KMS-11 (cell line): ENCODE results near the gene TTLL11.

ENCODE experiments used
- H2AFZ ChIP-seq: fragments of 200-600 bp; sonication (generic); 2 replicates; pipeline ENCODE4 v1.6.1; 2016; ENCODE audit warnings: antibody characterized with exemption, mixed run types, low read depth
- H3K27ac ChIP-seq: fragments of 200-600 bp; sonication (generic); 2 replicates; pipeline ENCODE4 v1.6.1; 2016; ENCODE audit warnings: mild to moderate bottlenecking, mixed run types
- H3K27me3 ChIP-seq: fragments of 200-600 bp; sonication (generic); 2 replicates; pipeline ENCODE4 v1.6.1; 2017; ENCODE audit warnings: mild to moderate bottlenecking, low read depth, mixed run types, moderate library complexity; ENCODE audit not compliant: insufficient read depth
- H3K36me3 ChIP-seq: fragments of 200-600 bp; sonication (generic); 2 replicates; pipeline ENCODE4 v1.6.1; 2017; ENCODE audit warnings: mild to moderate bottlenecking, mixed run types; ENCODE audit not compliant: insufficient read depth
- H3K4me1 ChIP-seq: fragments of 200-600 bp; sonication (generic); 2 replicates; pipeline ENCODE4 v1.6.1; 2016; ENCODE audit warnings: mild to moderate bottlenecking, low read depth, mixed run types; ENCODE audit not compliant: poor library complexity, severe bottlenecking
- H3K4me2 ChIP-seq: fragments of 200-600 bp; sonication (generic); 2 replicates; pipeline ENCODE4 v1.7.0; 2016; ENCODE audit warnings: mild to moderate bottlenecking, mixed run types
- H3K4me3 ChIP-seq: fragments of 200-600 bp; sonication (generic); IDR thresholded peaks from 2 replicates; pipeline ENCODE4 v1.6.1; 2017; ENCODE audit warnings: low read depth, low read length, mixed read lengths; ENCODE audit not compliant: insufficient read depth
- H3K79me2 ChIP-seq: fragments of 200-600 bp; sonication (generic); 2 replicates; pipeline ENCODE4 v1.6.1; 2016; ENCODE audit warnings: low read depth, mixed run types; ENCODE audit not compliant: insufficient read depth
- H3K9ac ChIP-seq: fragments of 200-600 bp; sonication (generic); 2 replicates; pipeline ENCODE4 v1.6.1; 2016; ENCODE audit warnings: mild to moderate bottlenecking, mixed run types
- H4K20me1 ChIP-seq: fragments of 200-600 bp; sonication (generic); 2 replicates; pipeline ENCODE4 v1.6.1; 2016; ENCODE audit warnings: mild to moderate bottlenecking, mixed run types; ENCODE audit not compliant: insufficient read depth
- CTCF ChIP-seq: fragments of 200-600 bp; sonication (generic); conservative IDR thresholded peaks from 2 replicates; pipeline ENCODE4 v1.6.1; 2017; ENCODE audit warnings: low read depth, mild to moderate bottlenecking, antibody characterized with exemption, low read length, moderate library complexity, mixed read lengths

TTLL11 gene

GRCh38 chr9:121906074-121906870, 186.8 kb downstream of the TTLL11 start:
- no peak overlapping the region for H3K4me2 ChIP-seq
- H4K20me1 ChIP-seq: no peaks in the 10 kb centered on the region
- H3K9ac ChIP-seq: no peak overlapping the region
- H2AFZ ChIP-seq: no peak overlapping the region
- H3K27me3 ChIP-seq: no peaks in the 10 kb centered on the region
- H3K4me1 ChIP-seq: no peaks in the 10 kb centered on the region
- no peak for TF ChIP-seq CTCF
- no peaks in the 10 kb centered on the region for H3K79me2 ChIP-seq
- H3K4me3 ChIP-seq: no peak overlapping the region
- H3K27ac ChIP-seq: no peak overlapping the region
- no peaks in the 10 kb centered on the region for H3K36me3 ChIP-seq

DNA sequence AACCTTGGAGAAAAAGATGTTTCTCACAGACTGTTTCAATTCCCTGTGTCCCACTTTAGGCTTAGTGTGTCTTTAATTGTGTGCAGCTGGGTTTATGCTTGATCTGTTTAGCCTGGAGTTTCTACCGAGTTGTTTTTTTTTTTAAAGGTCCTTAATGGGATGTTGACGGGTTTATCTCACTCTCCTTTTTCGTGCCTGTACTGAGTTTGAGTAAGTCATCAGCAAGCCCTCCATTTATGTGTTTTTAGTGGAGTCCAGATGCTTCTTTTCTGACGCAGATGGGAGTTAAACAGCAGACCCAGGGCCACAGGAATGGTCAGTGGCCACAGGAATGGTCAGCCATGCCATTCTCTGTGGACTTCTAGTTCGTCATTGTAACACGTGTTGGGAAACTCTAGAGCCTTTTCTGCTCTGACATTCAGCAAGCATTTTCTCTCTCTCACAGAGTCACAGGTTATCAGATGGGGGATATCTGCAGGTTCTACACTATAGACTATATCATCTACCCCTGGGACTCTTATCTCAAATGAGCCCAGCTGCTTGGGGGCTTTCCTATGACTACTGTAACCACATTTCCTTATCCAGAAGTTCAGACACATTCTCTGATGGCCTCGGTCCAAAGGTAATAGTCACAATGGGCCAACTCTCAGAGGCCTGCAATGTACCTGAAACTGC, 190.5 kb downstream of the TTLL11 start:
- no peak overlapping the region for H3K27ac ChIP-seq
- H3K4me2 ChIP-seq: no peak overlapping the region
- H3K4me1 ChIP-seq: no peaks in the 10 kb centered on the region
- H3K9ac ChIP-seq: no peak overlapping the region
- H3K79me2 ChIP-seq: no peaks in the 10 kb centered on the region
- no peak overlapping the region for H2AFZ ChIP-seq
- no peaks in the 10 kb centered on the region for H4K20me1 ChIP-seq
- no peaks in the 10 kb centered on the region for H3K27me3 ChIP-seq
- no peaks in the 10 kb centered on the region for H3K36me3 ChIP-seq
- TF ChIP-seq CTCF: no peak
- no peak overlapping the region for H3K4me3 ChIP-seq

DNA sequence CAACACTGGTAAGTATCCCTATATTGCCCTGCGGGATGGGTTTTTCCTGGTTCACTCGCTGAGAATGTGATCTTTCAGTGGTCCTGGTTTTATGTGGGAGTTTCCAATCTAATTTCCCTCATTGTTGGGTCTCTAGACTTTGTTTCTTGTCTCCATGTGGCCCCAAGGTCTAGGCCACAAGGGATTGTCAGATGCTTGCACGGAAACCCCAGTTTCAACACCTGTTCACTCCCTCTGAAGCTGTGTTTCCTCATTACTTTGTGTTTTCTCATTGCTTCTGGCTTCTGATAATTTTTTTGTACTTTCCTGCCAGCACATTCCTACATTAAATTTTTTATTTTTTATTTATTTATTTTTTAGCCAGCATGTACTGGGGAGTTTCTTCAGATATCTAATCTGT, 191.5 kb downstream of the TTLL11 start:
- Histone ChIP-seq H2AFZ (no peak overlapping the region), H3K4me1 (no peaks in the 10 kb centered on the region), H3K27ac (no peak overlapping the region), H3K27me3 (no peaks in the 10 kb centered on the region), H3K4me2 (no peak overlapping the region), H3K79me2 (no peaks in the 10 kb centered on the region), H3K4me3 (no peak overlapping the region), H3K9ac (no peak overlapping the region), H4K20me1 (no peaks in the 10 kb centered on the region), H3K36me3 (no peaks in the 10 kb centered on the region)
- TF ChIP-seq CTCF: no peak

DNA sequence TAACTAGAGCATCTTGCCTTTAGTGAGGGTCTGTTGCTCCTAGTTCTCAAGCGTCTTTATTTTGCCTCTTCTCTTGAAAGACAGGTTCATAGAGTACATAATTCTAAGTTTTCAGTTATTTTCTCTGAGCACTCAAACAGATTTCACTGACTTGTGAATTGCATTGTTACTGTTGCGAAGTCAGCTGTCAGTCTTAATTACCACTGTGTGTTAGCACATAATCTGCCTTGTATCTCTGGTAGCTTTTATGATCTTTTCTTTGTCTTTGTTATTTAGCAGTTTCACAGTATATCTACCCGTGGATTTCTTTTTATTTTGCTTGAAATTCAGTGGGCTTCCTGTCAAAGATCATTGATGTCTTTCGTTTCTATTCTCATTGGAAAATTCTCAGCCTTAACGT, 192.9 kb downstream of the TTLL11 start:
- H3K79me2 ChIP-seq: no peaks in the 10 kb centered on the region
- no peaks in the 10 kb centered on the region for H3K27me3 ChIP-seq
- H3K9ac ChIP-seq: no peak overlapping the region
- H3K4me1 ChIP-seq: no peaks in the 10 kb centered on the region
- no peaks in the 10 kb centered on the region for H3K36me3 ChIP-seq
- no peak for TF ChIP-seq CTCF
- no peak overlapping the region for H3K4me2 ChIP-seq
- no peak overlapping the region for H3K27ac ChIP-seq
- no peaks in the 10 kb centered on the region for H4K20me1 ChIP-seq
- H2AFZ ChIP-seq: no peak overlapping the region
- H3K4me3 ChIP-seq: no peak overlapping the region
